Cardiac muscle cell (in vitro differentiated cells and primary cell): ENCODE measurements around the gene SPATA20. TPM values are rescaled to one million over a fixed set of nuclear protein-coding genes. Genes with fewer than 3 reads are reported as not detected.

Experiments
- DNase-seq, 2 donors: peaks; one replicate each; pipeline versions ENCODE4 v3.0.0 to v3.0.0-alpha.2; 2010 to 2017; ENCODE audit warnings: low read depth in 1 of 2, low spot score in 1 of 2
- H3K27ac ChIP-seq: fragments of 200-600 bp; sonication (generic); 2 replicates; pipeline ENCODE4 v1.5.1; 2016
- H3K27me3 ChIP-seq: fragments of 200-600 bp; sonication (generic); 2 replicates; pipeline ENCODE4 v1.6.0; 2016; ENCODE audit warnings: control low read depth
- H3K36me3 ChIP-seq: fragments of 200-600 bp; sonication (generic); 2 replicates; pipeline ENCODE4 v1.5.1; 2016; ENCODE audit warnings: control low read depth
- H3K4me1 ChIP-seq: fragments of 200-600 bp; sonication (generic); 2 replicates; pipeline ENCODE4 v1.8.1; 2017; ENCODE audit warnings: low read depth, mild to moderate bottlenecking, mixed run types
- H3K4me3 ChIP-seq: fragments of 200-600 bp; sonication (generic); 2 replicates; pipeline ENCODE4 v1.5.1; 2016; ENCODE audit warnings: mild to moderate bottlenecking
- H3K9me3 ChIP-seq: fragments of 200-600 bp; sonication (generic); 2 replicates; pipeline ENCODE4 v1.5.1; 2017; ENCODE audit warnings: low read depth, mild to moderate bottlenecking, control low read depth
- polyA plus RNA-seq: library from polyadenylated mRNA; unstranded; fragments of >200 nt; fragmentation: Nextera tagmentation; extraction: Ambion mirVana; gene quantifications from 2 replicates; pipeline ENCODE4 v1.2.1, GENCODE V29; 2016
- total RNA-seq: library from RNA; depleted of rRNA; stranded (reverse); fragments of >200 nt; gene quantifications from 2 replicates; pipeline ENCODE4 v1.2.3, GENCODE V29; 2016
- TF ChIP-seq, protein P1 (sequence below): IDR thresholded peaks from 2 replicates; pipeline ENCODE4 v1.5.1; 2012; ENCODE audit warnings: low read depth, mild to moderate bottlenecking, low read length

Gene SPATA20
- total and polyA plus RNA-seq, 2 experiments from 2014 or later: 103 to 216 TPM

GRCh38 chr17:50566886-50567285 lies 19.9 kb downstream of the SPATA20 start:
- H3K9me3 ChIP-seq: no peaks in the 10 kb centered on the region
- no peak overlapping the region for H3K4me3 ChIP-seq
- peaks cover 54% of the 10 kb centered on the region for H3K4me1 ChIP-seq
- no peak overlapping the region for H3K27ac ChIP-seq
- H3K36me3 ChIP-seq: no peaks in the 10 kb centered on the region
- DNase-seq: no peak
- peaks cover 19% of the 10 kb centered on the region for H3K27me3 ChIP-seq
- TF ChIP-seq, protein P1, sequence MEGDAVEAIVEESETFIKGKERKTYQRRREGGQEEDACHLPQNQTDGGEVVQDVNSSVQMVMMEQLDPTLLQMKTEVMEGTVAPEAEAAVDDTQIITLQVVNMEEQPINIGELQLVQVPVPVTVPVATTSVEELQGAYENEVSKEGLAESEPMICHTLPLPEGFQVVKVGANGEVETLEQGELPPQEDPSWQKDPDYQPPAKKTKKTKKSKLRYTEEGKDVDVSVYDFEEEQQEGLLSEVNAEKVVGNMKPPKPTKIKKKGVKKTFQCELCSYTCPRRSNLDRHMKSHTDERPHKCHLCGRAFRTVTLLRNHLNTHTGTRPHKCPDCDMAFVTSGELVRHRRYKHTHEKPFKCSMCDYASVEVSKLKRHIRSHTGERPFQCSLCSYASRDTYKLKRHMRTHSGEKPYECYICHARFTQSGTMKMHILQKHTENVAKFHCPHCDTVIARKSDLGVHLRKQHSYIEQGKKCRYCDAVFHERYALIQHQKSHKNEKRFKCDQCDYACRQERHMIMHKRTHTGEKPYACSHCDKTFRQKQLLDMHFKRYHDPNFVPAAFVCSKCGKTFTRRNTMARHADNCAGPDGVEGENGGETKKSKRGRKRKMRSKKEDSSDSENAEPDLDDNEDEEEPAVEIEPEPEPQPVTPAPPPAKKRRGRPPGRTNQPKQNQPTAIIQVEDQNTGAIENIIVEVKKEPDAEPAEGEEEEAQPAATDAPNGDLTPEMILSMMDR: no peak

GRCh38 chr17:50568659-50569058 lies 21.7 kb downstream of the SPATA20 start:
- Histone ChIP-seq H3K4me3 (no peak overlapping the region), H3K27ac (no peak overlapping the region), H3K9me3 (no peaks in the 10 kb centered on the region), H3K36me3 (no peaks in the 10 kb centered on the region), H3K4me1 (peaks cover 45% of the 10 kb centered on the region), H3K27me3 (peaks cover 1% of the 10 kb centered on the region)
- DNase-seq: no peak
- TF ChIP-seq, protein P1: no peak

DNA sequence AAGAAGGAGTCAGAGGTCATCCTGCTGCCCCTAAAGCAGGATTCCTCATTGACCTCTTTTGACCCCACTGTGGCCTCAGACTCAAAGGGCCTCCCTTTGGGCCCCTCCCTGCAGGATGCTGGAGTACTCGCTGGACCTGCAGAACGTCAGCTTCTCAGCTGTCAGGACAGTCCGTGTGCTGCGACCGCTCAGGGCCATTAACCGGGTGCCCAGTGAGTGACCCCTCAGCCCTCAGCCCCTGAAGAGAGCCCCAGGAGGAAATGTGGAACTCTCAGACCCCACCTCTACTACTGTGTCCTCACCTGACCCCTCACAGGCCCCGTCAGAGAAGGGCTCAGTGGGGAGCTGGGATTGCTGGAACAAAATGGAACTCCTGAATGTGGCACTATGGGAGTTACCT lies 22.6 kb downstream of the SPATA20 start:
- TF ChIP-seq, protein P1: no peak
- Histone ChIP-seq H3K4me3 (no peak overlapping the region), H3K4me1 (peaks cover 41% of the 10 kb centered on the region), H3K27me3 (no peaks in the 10 kb centered on the region), H3K9me3 (no peaks in the 10 kb centered on the region), H3K27ac (peak overlapping the region; percentile 5), H3K36me3 (no peaks in the 10 kb centered on the region)
- peak in 1 of 2 donors; percentile 80 for DNase-seq

- Histone ChIP-seq H3K27ac (peak overlapping the region; percentile 5), H3K27me3 (no peaks in the 10 kb centered on the region), H3K4me1 (peaks cover 37% of the 10 kb centered on the region), H3K9me3 (no peaks in the 10 kb centered on the region), H3K36me3 (no peaks in the 10 kb centered on the region), H3K4me3 (no peak overlapping the region)
- no peak for DNase-seq
- TF ChIP-seq, protein P1: no peak
Measured at GRCh38 chr17:50570032-50570431, 23.1 kb downstream of the SPATA20 start.

GRCh38 chr17:50570528-50570927 lies 23.6 kb downstream of the SPATA20 start:
- no peak for DNase-seq
- no peak overlapping the region for H3K4me3 ChIP-seq
- TF ChIP-seq, protein P1: no peak

DNA sequence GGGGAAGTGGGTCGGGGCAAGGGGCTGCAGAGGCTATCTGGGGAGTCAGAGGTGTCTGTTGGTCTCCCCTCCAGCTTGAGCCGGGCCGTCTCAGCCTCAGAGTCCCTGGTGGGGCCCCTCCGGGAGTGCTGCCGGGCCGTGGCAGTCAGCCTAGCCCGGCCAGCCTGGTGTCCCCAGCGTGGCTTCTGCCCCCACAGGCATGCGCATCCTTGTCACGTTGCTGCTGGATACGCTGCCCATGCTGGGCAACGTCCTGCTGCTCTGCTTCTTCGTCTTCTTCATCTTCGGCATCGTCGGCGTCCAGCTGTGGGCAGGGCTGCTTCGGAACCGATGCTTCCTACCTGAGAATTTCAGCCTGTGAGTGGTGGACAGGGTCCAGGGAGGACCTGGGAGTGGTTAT lies 24.7 kb downstream of the SPATA20 start:
- Histone ChIP-seq H3K9me3 (no peaks in the 10 kb centered on the region), H3K4me3 (no peak overlapping the region), H3K27ac (no peak overlapping the region), H3K4me1 (peaks cover 27% of the 10 kb centered on the region), H3K36me3 (no peaks in the 10 kb centered on the region), H3K27me3 (no peaks in the 10 kb centered on the region)
- DNase-seq: no peak
- TF ChIP-seq, protein P1: no peak

More at GRCh38 chr17:50570528-50570927, 23.6 kb downstream of the SPATA20 start:
- Histone ChIP-seq H3K27ac (peak overlapping the region; percentile 5), H3K9me3 (no peaks in the 10 kb centered on the region), H3K27me3 (no peaks in the 10 kb centered on the region), H3K36me3 (no peaks in the 10 kb centered on the region), H3K4me1 (peaks cover 32% of the 10 kb centered on the region)
